ENCODE measurements around the gene TTC28.
"Not testable (repeated sequence)": the region's sequence is repeated elsewhere in the genome, so short reads cannot be mapped to it uniquely, and the experiment has no call there.

- not testable (repeated sequence) for TF ChIP-seq CTCF (IDR thresholded peaks at IDR 0.05; ENCODE audit: insufficient read depth, low read length, poor library complexity, severe bottlenecking); EZH2phosphoT487 (conservative IDR thresholded peaks at IDR 0.05; ENCODE audit: low read length)
These were observed 216.2 kb downstream of the TTC28 start for GRCh38 chr22:28463408-28463807.

Data from SU-DHL-6 (cell line).